Liver (tissue), 3 donors: ENCODE results near the gene ACE2.

Experiments used
- CTCF ChIP-seq: fragments of 150-350 bp; IDR thresholded peaks from 2 replicates; pipeline ENCODE4 v1.5.1; 2017; ENCODE audit warnings: improper control_type of control experiment, low read depth, low read length; ENCODE audit not compliant: missing input control
- HNF4G ChIP-seq: IDR thresholded peaks from 2 replicates; pipeline ENCODE4 v1.6.1; 2016; ENCODE audit warnings: antibody characterized with exemption
- MAX ChIP-seq: IDR thresholded peaks from 2 replicates; pipeline ENCODE4 v1.6.1; 2016; ENCODE audit warnings: antibody characterized with exemption
- RAD21 ChIP-seq, 2 donors: IDR thresholded peaks; 2 replicates each; pipeline ENCODE4 v1.6.1; 2016; ENCODE audit warnings: antibody characterized with exemption in 2 of 2, mild to moderate bottlenecking in 2 of 2
- SP1 ChIP-seq: IDR thresholded peaks from 2 replicates; pipeline ENCODE4 v1.6.1; 2018; ENCODE audit warnings: antibody characterized with exemption, mild to moderate bottlenecking
- YY1 ChIP-seq: IDR thresholded peaks from 2 replicates; pipeline ENCODE4 v1.6.1; 2016; ENCODE audit warnings: antibody characterized with exemption, mild to moderate bottlenecking
- donor health status: healthy.
- donor health status: healthy.

GRCh38 chrX:15617111-15617510 lies 16.4 kb upstream of the ACE2 start:
- TF ChIP-seq SP1 (no peak), HNF4G (no peak), MAX (no peak), CTCF (no peak), YY1 (no peak), RAD21 (IDR thresholded peaks at IDR 0.05) (no peak)
